NCI-H748 (cell line): ENCODE results near the gene GALNT5.
"Not testable (repeated sequence)": the region's sequence is repeated elsewhere in the genome, so short reads cannot be mapped to it uniquely, and the experiment has no call there.

Source experiments
- DNase-seq: peaks from one replicate; lab custom pipeline; 2025; ENCODE audit not compliant: unreplicated experiment; lab: John Stamatoyannopoulos, UW

The GALNT5 gene

GRCh38 chr2:157250836-157251235, 6.7 kb upstream of the GALNT5 start:
- no peak for DNase-seq

GRCh38 chr2:157251932-157252331, 5.6 kb upstream of the GALNT5 start:
- DNase-seq = no peak

- DNase-seq = no peak
Observed at GRCh38 chr2:157252529-157252928, 5.0 kb upstream of the GALNT5 start.

DNA sequence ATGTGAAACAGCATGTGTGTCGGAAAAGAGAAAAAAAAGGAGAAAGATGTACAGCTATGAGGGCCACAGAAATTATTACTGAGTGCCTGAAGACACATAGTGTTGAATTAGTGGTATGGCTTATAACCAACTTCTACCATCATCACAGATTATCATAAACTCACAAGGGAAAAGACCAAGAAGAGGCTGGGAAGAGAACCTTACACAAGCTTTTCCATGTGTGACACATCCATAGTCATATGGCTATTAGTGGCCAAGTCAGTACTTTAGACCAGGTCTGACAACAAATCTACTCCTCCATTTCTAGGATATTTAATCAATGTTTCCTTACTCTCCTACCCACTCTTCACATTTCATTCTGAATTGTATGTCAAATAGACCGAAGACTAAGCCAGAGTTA, 3.5 kb upstream of the GALNT5 start:
- no peak for DNase-seq

GRCh38 chr2:157255746-157256145, 1.8 kb upstream of the GALNT5 start:
- no peak for DNase-seq

DNA sequence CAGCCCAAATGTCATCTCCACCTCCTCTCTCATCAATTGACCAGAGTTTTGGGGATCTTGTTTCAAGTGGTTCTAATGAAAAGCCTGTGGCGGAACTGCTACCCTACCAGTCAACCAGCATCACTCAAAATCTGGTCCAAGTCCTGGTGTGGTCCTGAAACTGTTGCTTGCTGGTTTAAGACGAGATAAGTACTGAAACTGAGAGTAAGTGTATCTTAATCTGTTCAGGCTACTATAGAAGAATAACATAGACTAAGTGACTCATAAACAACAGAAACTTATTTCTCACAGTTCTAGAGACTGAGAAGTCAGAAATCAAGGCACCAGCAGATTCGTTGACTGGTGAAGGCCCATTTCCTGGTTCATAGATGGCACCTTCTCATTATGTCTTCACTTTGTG, 879 bp upstream of the GALNT5 start:
- DNase-seq = no peak

DNA sequence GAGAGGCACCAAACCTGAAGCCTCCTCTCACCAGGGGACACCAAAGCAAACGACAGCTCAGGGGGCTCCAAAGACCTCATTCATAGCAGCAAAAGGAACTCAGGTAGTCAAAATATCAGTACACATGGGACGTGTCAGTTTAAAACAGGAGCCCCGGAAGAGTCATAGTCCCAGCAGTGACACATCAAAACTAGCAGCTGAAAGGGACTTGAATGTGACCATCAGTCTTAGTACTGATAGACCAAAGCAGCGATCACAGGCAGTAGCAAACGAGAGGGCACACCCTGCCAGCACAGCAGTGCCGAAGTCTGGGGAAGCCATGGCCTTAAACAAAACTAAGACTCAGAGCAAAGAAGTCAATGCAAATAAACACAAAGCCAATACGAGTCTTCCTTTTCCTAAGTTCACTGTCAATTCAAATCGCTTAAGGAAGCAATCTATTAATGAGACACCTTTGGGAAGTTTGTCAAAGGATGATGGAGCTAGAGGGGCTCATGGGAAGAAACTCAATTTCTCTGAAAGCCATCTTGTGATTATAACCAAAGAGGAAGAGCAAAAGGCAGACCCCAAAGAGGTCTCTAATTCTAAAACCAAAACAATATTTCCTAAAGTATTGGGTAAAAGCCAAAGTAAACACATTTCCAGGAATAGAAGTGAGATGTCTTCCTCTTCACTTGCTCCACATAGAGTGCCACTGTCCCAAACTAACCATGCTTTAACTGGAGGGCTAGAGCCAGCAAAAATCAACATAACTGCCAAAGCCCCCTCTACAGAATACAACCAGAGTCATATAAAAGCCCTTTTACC, 1.2 kb downstream of the GALNT5 start:
- no peak for DNase-seq

DNA sequence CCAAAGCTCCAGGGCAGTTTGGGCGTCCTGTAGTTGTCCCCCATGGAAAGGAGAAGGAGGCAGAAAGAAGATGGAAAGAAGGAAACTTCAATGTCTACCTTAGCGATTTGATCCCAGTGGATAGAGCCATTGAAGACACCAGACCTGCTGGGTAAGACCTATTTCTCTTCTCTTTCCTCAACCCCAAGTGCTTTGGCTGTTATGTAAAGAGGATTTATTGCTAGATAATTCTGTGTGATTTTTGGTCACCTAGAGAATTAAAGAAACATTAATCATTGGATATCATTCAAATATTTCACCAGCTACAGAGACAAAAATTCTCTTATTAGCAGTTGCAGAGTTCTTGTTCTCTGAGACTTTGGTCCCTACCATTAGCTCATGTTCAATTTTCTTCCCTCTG, 1.9 kb downstream of the GALNT5 start:
- no peak for DNase-seq

GRCh38 chr2:157259960-157260359, 2.5 kb downstream of the GALNT5 start:
- no peak for DNase-seq

DNA sequence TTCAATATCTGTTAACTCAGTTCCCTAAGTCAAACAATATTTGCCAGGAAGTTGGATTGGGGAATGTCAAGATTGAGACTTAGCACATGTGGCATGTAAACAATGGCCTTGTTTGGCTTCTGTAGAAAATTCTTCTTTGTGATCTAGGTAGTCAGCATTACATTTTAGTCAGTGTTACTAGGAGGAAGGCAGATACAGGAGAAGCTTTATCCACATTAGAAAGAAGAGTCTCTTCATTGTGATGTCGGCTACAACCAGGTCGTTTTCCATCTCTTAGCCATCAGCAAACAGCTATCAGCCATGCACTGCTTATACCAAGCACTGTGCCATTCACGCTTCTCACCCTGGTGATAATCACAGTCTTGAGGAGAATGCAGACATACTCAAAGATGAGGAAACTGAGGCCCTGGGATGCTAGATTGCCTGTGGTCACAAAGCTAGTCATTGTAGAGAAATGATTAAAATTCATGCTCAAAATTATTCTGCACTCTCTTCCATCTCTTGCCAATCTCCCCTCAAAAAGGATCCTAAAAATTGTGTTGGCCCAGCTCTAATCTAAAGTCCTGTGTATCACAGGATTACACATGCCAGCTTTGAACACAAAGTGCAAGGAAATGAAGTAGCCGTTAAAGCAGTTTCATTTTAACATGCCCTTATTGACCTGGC, 3.2 kb downstream of the GALNT5 start:
- peak; percentile 30 for DNase-seq

GRCh38 chr2:157261199-157261782, 3.8 kb downstream of the GALNT5 start:
- DNase-seq = peak; percentile 68

DNA sequence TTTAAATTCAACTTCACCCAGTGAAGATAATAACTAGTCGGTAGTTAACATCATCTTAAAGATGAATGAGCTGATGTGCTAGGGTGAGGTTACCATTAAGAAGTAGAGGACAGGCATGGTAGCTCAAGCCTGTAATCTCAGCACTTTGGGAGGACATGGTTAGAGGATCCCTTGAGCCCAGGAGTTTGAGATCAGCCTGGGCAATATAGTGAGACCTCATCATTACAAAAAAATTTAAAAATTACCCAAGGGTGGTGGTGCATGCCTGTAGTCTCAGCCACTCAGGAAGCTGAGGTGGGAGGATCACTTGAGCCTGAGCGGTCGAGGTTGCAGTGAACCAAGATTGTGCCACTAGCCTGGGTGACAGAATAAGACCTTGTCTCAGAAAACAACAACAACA, 4.7 kb downstream of the GALNT5 start:
- DNase-seq = no peak

GRCh38 chr2:157264099-157264498, 6.6 kb downstream of the GALNT5 start:
- no peak for DNase-seq

DNA sequence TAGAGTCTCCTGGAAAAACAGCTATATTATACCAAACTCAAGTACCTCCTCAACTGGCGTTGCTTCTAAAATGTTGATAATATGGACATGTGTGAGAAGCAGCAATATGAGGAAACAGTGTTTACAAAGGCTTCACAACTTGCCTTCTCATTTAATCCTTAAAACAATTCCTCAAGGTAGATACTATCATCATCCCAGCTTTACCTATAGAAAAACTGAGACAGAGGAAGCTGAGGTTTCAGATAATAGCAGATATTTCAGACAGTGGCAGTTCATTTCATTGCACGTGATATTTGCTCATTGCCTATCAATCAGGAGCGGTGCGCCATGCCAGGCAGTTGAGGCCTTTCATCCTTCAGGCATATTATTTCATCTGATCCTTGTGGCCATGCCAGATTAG, 8.3 kb downstream of the GALNT5 start:
- DNase-seq = no peak

DNA sequence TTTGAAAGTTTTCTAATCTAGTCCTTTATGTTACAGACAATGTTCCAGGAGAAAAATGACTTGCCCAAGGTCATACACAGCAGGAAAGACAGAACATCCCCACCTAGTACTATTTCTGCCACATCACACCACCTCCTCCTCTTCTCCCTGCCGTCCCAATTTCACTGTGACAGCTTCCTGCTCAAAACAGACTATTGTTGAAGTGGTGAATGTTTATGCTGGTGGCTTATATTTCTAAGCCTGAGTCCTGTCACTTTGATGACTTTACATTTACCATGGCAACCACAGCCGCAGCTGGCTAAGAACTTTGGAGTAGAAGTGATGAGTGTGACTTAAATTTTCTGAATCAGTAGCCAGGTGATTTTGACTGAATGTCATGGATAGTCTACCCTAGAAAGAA, 10.0 kb downstream of the GALNT5 start:
- DNase-seq = no peak

DNA sequence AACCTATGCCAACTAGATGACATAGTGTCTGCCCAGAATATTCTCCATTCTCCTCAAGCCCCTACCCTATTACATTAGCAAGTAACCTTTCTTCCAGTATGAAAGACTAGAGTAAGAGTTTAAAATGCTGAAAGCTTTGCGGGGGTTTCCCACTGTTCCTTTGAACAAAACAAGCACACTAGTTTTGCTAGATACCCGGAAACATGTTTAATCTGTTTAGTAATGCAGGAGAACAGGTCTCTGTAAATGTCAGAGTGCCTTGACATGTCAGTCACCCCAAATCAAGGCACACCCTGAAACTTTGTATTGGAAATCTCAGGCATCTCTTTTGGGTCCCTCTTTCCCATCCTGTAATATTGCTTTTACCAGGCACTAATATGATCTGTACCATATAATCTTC, 11.6 kb downstream of the GALNT5 start:
- DNase-seq = no peak

- no peak for DNase-seq
Observed at GRCh38 chr2:157269922-157270321, 12.4 kb downstream of the GALNT5 start.

DNA sequence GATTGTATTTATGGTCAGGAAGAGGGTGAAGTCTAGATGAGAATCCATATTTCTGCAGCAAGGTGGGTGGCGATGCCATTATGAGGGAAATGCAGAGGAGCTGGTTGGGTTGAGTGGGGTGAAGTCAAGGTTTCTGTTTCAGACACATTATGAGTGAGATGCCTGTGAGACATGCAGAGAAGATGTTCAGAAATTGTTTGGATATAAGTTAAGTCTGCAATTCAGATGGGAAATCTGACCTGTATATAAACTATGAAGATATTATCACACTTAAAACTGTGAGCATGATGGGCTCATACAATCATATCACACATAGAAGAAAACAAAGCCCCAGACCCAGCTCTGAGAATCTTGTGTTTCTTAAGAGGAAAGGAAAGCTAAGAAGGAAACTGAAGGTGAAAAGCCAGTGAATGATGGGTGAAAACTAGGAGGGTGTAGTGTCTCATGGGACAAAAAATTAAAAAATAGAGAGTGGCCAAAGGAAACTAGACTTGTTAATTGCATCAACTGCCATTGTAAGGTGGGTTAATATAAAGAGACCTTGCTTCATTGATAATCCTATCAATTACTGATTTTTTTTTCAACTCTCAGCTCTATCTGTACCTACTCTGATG, 14.2 kb downstream of the GALNT5 start:
- no peak for DNase-seq

GRCh38 chr2:157279311-157279710, 21.8 kb downstream of the GALNT5 start:
- DNase-seq = not testable (repeated sequence)

GRCh38 chr2:157281316-157281715, 23.8 kb downstream of the GALNT5 start:
- no peak for DNase-seq

GRCh38 chr2:157283468-157283867, 26.0 kb downstream of the GALNT5 start:
- DNase-seq = no peak

- no peak for DNase-seq
Observed at GRCh38 chr2:157287160-157287559, 29.7 kb downstream of the GALNT5 start.
